Psoas muscle (tissue), 8 donors: ENCODE data around the gene RPL27. TPM values are rescaled to one million over a fixed set of nuclear protein-coding genes. Genes with fewer than 3 reads are reported as not detected.
"Not testable (repeated sequence)": the region's sequence is repeated elsewhere in the genome, so short reads cannot be mapped to it uniquely, and the experiment has no call there.

Source experiments
- ATAC-seq, 4 donors: fragments of 200-7000 bp; cut with Tn5 transposase; one replicate each; pipeline ENCODE4 v1.9.1; 2020; ENCODE audit warnings: moderate library complexity in 3 of 4, mild to moderate bottlenecking in 2 of 4
- DNase-seq, 2 donors: peaks; one replicate each; pipeline ENCODE4 v3.0.0-alpha.2; 2020
- H3K27ac ChIP-seq: fragments of 200-600 bp; one replicate; pipeline ENCODE4 v1.8.0; 2022
- H3K27me3 ChIP-seq, 3 donors: fragments of 200-600 bp in 1 of 3; one replicate each; pipeline versions ENCODE4 v1.6.1 to v1.8.0; 2013 to 2022; ENCODE audit warnings: low read length in 2 of 3, mild to moderate bottlenecking in 2 of 3, moderate library complexity in 1 of 3; ENCODE audit not compliant: insufficient read depth in 3 of 3
- H3K36me3 ChIP-seq, 2 donors: fragments of 200-600 bp in 1 of 2; one replicate each; pipeline versions ENCODE4 v1.6.1 to v1.8.0; 2013 to 2022; ENCODE audit warnings: low read depth in 1 of 2, mild to moderate bottlenecking in 1 of 2, moderate library complexity in 1 of 2; ENCODE audit not compliant: insufficient read depth in 1 of 2
- H3K4me1 ChIP-seq: fragments of 200-600 bp; one replicate; pipeline ENCODE4 v1.8.0; 2022
- H3K4me3 ChIP-seq: fragments of 200-600 bp; one replicate; pipeline ENCODE4 v1.8.0; 2022; ENCODE audit warnings: mild to moderate bottlenecking
- H3K9me3 ChIP-seq: fragments of 200-600 bp; one replicate; pipeline ENCODE4 v1.8.0; 2022
- WGBS, 3 donors: extraction: QIAGEN DNeasy Blood & Tissue Kit; methylation state at CpG; one replicate each; pipeline versions ENCODE4 v1.1.6 to v1.1.7; 2013; 5-methylcytosine and 5-hydroxymethylcytosine counted together
- intact Hi-C, 2 donors: fragments of 100-400 bp; cut with DNase I; formaldehyde crosslinking; loops; one replicate each; pipeline versions ENCODE4 v1.11.0 to v1.14.2; 2022
- polyA plus RNA-seq, 3 donors: library from polyadenylated mRNA; stranded (reverse); fragments of 200-250 nt; gene quantifications; one replicate each; pipeline ENCODE4 v1.2.3, GENCODE V29; 2013
- total RNA-seq, 4 donors: library from RNA; stranded (reverse); fragmentation: NEBNext Ultra II Directional in 2 of 4; extraction: Animal tissue kit (Norgen Biotek cat#: 25700) in 2 of 4; gene quantifications; one replicate each; pipeline versions ENCODE4 v1.2.1 to v1.2.4, GENCODE V29; 2021 to 2023
- TF ChIP-seq, protein P1 (sequence below): fragments of 200-600 bp; IDR thresholded peaks from one replicate; pipeline ENCODE4 v1.8.0; 2022; ENCODE audit warnings: antibody characterized with exemption
- donor health status: healthy with polysubstance abuse.
- donor health status: DM: no; HTN: no; CAD: no; lungs with moderate emphysema.
- donor health status: Bipolar disorder and iron deficiency.
- donor health status: healthy.
- donor health status: DM: yes; HTN: yes; CAD: no.
- donor health status: DM: no; HTN: no; CAD: no.
- donor health status: DM: no; HTN: no; CAD: no.
- donor health status: DM: yes; HTN: yes; CAD: no.

RPL27 gene
- total and polyA plus RNA-seq, 7 donors: 506 to 3,118 (median 1,045) TPM

DNA sequence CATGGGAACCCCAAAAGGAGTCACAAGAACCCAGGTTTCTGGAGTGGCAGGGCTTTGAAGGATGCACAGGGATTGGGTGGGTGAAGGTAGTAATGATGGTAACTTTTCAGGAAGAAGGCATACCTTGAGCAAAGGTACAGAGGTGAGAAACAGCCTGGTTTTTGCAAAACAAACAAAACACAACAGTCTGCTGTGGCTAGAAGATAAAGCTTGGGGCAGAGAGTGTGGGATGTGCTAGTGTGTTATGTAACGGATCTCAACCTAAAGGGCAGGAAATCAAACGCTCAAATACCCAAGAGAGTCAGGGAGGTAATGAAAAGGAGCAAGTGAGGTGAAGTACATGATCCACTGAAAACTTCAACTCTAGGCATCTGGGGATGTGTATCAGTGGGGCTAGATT, 23.0 kb upstream of the RPL27 start:
- Histone ChIP-seq H3K9me3 (no peaks in the 10 kb centered on the region), H3K27me3 (no peaks in the 10 kb centered on the region), H3K4me3 (no peak overlapping the region), H3K27ac (peak overlapping the region; percentile 75), H3K4me1 (peaks cover 20% of the 10 kb centered on the region), H3K36me3 (no peaks in the 10 kb centered on the region)
- ATAC-seq (no peak), DNase-seq (no peak)
- TF ChIP-seq, protein P1, sequence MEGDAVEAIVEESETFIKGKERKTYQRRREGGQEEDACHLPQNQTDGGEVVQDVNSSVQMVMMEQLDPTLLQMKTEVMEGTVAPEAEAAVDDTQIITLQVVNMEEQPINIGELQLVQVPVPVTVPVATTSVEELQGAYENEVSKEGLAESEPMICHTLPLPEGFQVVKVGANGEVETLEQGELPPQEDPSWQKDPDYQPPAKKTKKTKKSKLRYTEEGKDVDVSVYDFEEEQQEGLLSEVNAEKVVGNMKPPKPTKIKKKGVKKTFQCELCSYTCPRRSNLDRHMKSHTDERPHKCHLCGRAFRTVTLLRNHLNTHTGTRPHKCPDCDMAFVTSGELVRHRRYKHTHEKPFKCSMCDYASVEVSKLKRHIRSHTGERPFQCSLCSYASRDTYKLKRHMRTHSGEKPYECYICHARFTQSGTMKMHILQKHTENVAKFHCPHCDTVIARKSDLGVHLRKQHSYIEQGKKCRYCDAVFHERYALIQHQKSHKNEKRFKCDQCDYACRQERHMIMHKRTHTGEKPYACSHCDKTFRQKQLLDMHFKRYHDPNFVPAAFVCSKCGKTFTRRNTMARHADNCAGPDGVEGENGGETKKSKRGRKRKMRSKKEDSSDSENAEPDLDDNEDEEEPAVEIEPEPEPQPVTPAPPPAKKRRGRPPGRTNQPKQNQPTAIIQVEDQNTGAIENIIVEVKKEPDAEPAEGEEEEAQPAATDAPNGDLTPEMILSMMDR: no peak
- intact Hi-C loops: no loop called here
- WGBS, 3 donors: 6 to 27% (median 14%) methylated on average over 2 of the region's 2 CpGs

DNA sequence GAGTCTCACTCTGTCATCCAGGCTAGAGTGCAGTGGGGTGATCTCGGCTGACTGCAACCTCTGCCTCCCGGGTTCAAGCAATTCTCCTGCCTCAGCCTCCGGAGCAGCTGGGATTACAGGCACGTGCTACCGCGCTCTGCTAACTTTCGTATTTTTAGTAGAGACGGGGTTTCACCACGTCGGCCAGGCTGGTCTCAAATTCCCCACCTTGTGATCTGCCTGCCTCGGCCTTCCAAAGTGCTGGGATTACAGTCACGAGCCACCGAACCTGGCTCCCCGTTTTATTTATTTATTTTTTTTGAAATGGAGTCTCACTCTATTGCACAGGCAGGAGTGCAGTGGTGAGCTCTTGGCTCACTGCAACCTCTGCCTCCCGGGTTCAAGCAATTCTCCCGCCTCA, 22.5 kb upstream of the RPL27 start:
- H3K36me3 ChIP-seq, H3K27me3 ChIP-seq, H3K4me3 ChIP-seq, H3K9me3 ChIP-seq, intact Hi-C loops: not testable (repeated sequence)
- H3K27ac ChIP-seq: peak overlapping the region; percentile 75
- H3K4me1 ChIP-seq: peaks cover 20% of the 10 kb centered on the region
- ATAC-seq (peak in 3 of 4 donors; percentile 8 to 45 (median 8)), DNase-seq (peak in 1 of 2 donors; percentile 65)
- WGBS, 3 donors: 29 to 41% (median 35%) methylated on average over 16 of the region's 16 CpGs

DNA sequence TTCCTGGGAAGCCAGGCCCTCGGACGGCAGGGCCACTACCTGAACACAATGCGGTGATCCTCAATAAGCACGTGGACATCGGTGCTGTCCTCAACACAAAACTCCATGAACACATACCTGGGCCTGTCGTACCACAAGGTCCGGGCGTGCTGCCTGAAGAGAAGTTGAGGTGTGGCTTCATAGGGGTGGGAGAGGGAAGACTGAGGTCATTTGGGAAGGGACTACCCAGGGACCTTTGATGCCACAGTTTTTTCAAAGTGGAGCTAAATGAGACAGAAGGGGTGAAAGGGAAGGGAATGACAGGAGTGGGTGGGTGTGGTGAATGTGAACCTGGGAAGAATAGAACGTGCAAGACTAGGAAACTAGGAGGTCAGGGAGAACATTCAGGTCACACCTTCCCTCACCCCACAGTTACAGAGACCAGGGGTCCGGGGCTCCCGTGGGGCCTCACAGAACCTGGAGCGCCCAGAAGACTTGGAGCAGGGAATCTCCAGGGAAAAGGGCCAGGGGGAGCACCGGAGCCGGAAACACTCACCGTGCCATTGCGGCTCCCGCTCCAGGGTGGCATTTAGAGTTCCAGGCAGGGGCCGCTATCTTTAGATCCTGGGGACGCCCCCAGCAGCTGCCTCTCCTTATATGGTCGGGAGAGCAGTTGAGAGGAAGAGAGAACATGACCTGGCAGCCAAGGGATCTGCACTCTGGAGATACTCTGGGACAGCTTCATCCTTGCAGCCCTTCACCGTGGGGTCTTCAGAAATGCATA, 18.5 kb upstream of the RPL27 start, which contains the start of gene PTGES3L:
PTGES3L (minus strand) TSS at position 570 of the 763 bp plus-strand sequence; CDS start at position 543, 27 bp downstream.
- TF ChIP-seq, protein P1: no peak
- H3K4me3 ChIP-seq: peak within 1 kb of the TSS; percentile 93
- DNase-seq: peak; percentile 76 to 91
- H3K4me1 ChIP-seq: peaks cover 32% of the 10 kb centered on the region
- intact Hi-C loops: no loop called here
- no peaks in the 10 kb centered on the region for H3K27me3 ChIP-seq
- H3K9me3 ChIP-seq: no peaks in the 10 kb centered on the region
- peaks cover 0 to 13% of the 10 kb centered on the region in 2 donors for H3K36me3 ChIP-seq
- peak; percentile 93 to 95 (median 94) for ATAC-seq
- peak within 1 kb of the TSS; percentile 96 for H3K27ac ChIP-seq
- WGBS, 3 donors: 16 to 25% (median 18%) methylated on average over 21 of the region's 21 CpGs

DNA sequence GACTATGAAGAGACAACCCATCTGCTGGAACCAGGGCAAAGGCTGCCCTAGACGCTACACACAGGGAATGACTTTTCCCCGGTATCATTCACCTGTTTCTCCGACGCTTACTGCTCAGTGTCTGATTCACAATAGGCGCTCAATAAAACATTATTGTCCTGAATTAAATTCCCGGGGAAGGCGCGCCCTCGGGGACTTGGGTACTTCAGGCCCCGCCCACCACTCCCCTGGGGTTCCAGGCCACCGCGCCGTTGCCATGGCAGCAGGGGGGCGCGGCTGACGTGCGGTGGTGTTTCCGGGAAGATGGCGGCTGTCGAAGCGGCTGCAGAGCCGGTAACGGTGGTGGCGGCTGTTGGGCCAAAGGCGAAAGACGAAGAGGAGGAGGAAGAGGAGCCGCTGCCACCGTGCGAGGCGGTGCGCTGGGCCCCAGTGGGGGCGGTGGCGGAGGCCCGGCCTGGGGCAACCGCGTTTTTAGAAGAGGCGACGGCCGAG, 17.9 kb upstream of the RPL27 start, which contains the start of gene RUNDC1:
RUNDC1 (plus strand) TSS at position 292 of the 492 bp plus-strand sequence; CDS start at position 304, 12 bp downstream.
- peak; percentile 81 to 88 (median 86) for ATAC-seq
- peaks cover 28% of the 10 kb centered on the region for H3K4me1 ChIP-seq
- no peaks in the 10 kb centered on the region for H3K9me3 ChIP-seq
- peaks cover 0 to 19% of the 10 kb centered on the region in 2 donors for H3K36me3 ChIP-seq
- H3K4me3 ChIP-seq: peak within 1 kb of the TSS; percentile 93
- H3K27me3 ChIP-seq: no peaks in the 10 kb centered on the region
- intact Hi-C loops: no loop called here
- TF ChIP-seq, protein P1: no peak
- DNase-seq: peak; percentile 93 to 95
- peak within 1 kb of the TSS; percentile 96 for H3K27ac ChIP-seq
- 0 to 1% (median 0%) methylated on average over 28 to 39 of the region's 39 CpGs for WGBS, 3 donors

DNA sequence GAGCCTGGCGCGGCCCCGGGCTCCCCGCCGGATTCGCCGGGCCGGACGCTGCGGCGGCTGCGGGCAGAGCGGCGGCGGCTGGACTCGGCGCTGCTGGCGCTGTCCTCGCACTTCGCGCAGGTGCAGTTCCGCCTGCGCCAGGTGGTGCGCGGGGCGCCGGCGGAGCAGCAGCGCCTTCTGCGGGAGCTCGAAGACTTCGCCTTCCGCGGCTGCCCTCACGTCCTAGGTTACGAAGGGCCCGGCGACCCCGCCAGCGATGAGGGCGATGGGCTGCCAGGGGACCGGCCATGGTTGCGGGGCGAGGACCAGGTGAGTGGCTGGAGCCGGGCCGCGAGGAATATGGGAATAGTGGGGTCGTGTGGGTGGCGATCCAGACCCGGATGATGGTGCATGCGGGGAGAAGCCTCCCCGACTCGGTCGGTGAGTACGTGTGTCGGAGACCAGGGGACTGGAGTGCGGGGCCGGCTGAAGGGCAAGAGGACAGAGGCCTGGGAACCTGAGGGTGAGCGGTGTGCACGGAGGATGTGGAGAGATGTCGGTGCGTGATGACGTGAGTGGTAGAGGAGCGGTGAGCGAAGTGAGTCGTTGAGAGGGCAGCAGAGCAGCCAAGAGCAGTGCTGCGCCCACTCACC, 17.3 kb upstream of the RPL27 start:
- intact Hi-C loops: loop anchor here in 1 of 2 donors (1.0 kb wide), 1 partner anchor 17 kb away; the partner anchor contains the start of gene RPL27
- WGBS, 3 donors: 0 to 1% (median 0%) methylated on average over 61 to 67 of the region's 67 CpGs
- peak; percentile 39 to 69 for DNase-seq

More for the DNA sequence above, 17.3 kb upstream of the RPL27 start:
- H3K27me3 ChIP-seq: no peaks in the 10 kb centered on the region
- H3K27ac ChIP-seq: peak overlapping the region; percentile 96
- TF ChIP-seq, protein P1: peak; percentile 18
- peaks cover 25% of the 10 kb centered on the region for H3K4me1 ChIP-seq
- no peaks in the 10 kb centered on the region for H3K9me3 ChIP-seq
- H3K4me3 ChIP-seq: peak overlapping the region; percentile 93
- H3K36me3 ChIP-seq: peaks cover 0 to 25% of the 10 kb centered on the region in 2 donors
- peak; percentile 48 to 72 (median 62) for ATAC-seq
